HG03460 (cell line): ENCODE data around the gene LMO7.
"Not testable (repeated sequence)": the region's sequence is repeated elsewhere in the genome, so short reads cannot be mapped to it uniquely, and the experiment has no call there.

Experiments used
- ATAC-seq: cut with Tn5 transposase; IDR thresholded peaks from one replicate; pipeline ENCODE4 v1.9.1; 2021; ENCODE audit not compliant: unreplicated experiment

The LMO7 gene

GRCh38 chr13:75695908-75696307 is 59.8 kb downstream of the LMO7 start:
- not testable (repeated sequence) for ATAC-seq

- ATAC-seq, result no peak
These were observed 62.9 kb downstream of the LMO7 start for GRCh38 chr13:75699062-75699461.

- not testable (repeated sequence) for ATAC-seq
These were observed 63.6 kb downstream of the LMO7 start for GRCh38 chr13:75699717-75700116.

GRCh38 chr13:75700552-75700951 is 64.4 kb downstream of the LMO7 start:
- ATAC-seq, result no peak

- no peak for ATAC-seq
These were observed 66.3 kb downstream of the LMO7 start for GRCh38 chr13:75702476-75702875.

- no peak for ATAC-seq
These were observed 67.6 kb downstream of the LMO7 start for GRCh38 chr13:75703769-75704168.

- ATAC-seq, result no peak
These were observed 68.2 kb downstream of the LMO7 start for GRCh38 chr13:75704194-75704926.

- ATAC-seq, result no peak
These were observed 68.8 kb downstream of the LMO7 start for GRCh38 chr13:75704927-75705288.

- no peak for ATAC-seq
These were observed 69.3 kb downstream of the LMO7 start for GRCh38 chr13:75705395-75705794.

- no peak for ATAC-seq
These were observed 69.8 kb downstream of the LMO7 start for GRCh38 chr13:75705908-75706307.

- no peak for ATAC-seq
These were observed 77.7 kb downstream of the LMO7 start for GRCh38 chr13:75713852-75714251.

- peak; percentile 98 for ATAC-seq
These were observed 79.7 kb downstream of the LMO7 start for GRCh38 chr13:75715601-75716523.

- no peak for ATAC-seq
These were observed 81.4 kb downstream of the LMO7 start for GRCh38 chr13:75717525-75717924.

GRCh38 chr13:75721307-75721706 is 85.2 kb downstream of the LMO7 start:
- ATAC-seq, result no peak

GRCh38 chr13:75723901-75724300 is 87.8 kb downstream of the LMO7 start:
- ATAC-seq, result no peak

- ATAC-seq, result no peak
These were observed 88.8 kb downstream of the LMO7 start for GRCh38 chr13:75724752-75725517.

GRCh38 chr13:75725736-75726135 is 89.6 kb downstream of the LMO7 start:
- no peak for ATAC-seq

GRCh38 chr13:75726306-75726705 is 90.2 kb downstream of the LMO7 start:
- ATAC-seq, result no peak

- not testable (repeated sequence) for ATAC-seq
These were observed 97.0 kb downstream of the LMO7 start for GRCh38 chr13:75733113-75733512.

GRCh38 chr13:75736173-75736572 is 100.0 kb downstream of the LMO7 start:
- ATAC-seq, result no peak

GRCh38 chr13:75738841-75739240 is 102.7 kb downstream of the LMO7 start:
- no peak for ATAC-seq
